Memory B cell (primary cell): ENCODE results near the gene NRXN3.

ENCODE experiments used
- ATAC-seq: fragments of 150-1000 bp; cut with Tn5 transposase; 2 replicates; pipeline ENCODE4 v1.10.0; 2021; ENCODE audit warnings: low read depth, mild to moderate bottlenecking, moderate library complexity
- DNase-seq, 2 donors: peaks; one replicate each; pipeline ENCODE4 v3.0.0; 2022; ENCODE audit warnings: low spot score in 2 of 2
- H3K27ac Mint-ChIP-seq: one replicate; pipeline ENCODE4 v1.8.0; 2022; ENCODE audit warnings: mild to moderate bottlenecking, moderate library complexity, mixed read lengths
- H3K27me3 Mint-ChIP-seq: one replicate; pipeline ENCODE4 v1.8.0; 2022; ENCODE audit warnings: mixed read lengths
- H3K36me3 Mint-ChIP-seq: one replicate; pipeline ENCODE4 v1.8.0; 2022; ENCODE audit warnings: mild to moderate bottlenecking, mixed read lengths
- H3K4me1 Mint-ChIP-seq: one replicate; pipeline ENCODE4 v1.8.0; 2022; ENCODE audit warnings: mixed read lengths
- H3K4me3 Mint-ChIP-seq: one replicate; pipeline ENCODE4 v1.8.0; 2022; ENCODE audit warnings: mild to moderate bottlenecking, moderate library complexity, mixed read lengths
- H3K9me3 Mint-ChIP-seq: one replicate; pipeline ENCODE4 v1.8.0; 2022; ENCODE audit warnings: mixed read lengths

The NRXN3 gene

GRCh38 chr14:78302841-78303240 lies 132.7 kb downstream of the NRXN3 start:
- peaks cover 4% of the 10 kb centered on the region for H3K9me3 Mint-ChIP-seq
- H3K4me1 Mint-ChIP-seq: no peaks in the 10 kb centered on the region
- DNase-seq (no peak), ATAC-seq (no peak)
- H3K27ac Mint-ChIP-seq: no peak overlapping the region
- no peak overlapping the region for H3K4me3 Mint-ChIP-seq
- H3K27me3 Mint-ChIP-seq: peaks cover 7% of the 10 kb centered on the region
- H3K36me3 Mint-ChIP-seq: no peaks in the 10 kb centered on the region

- no peak overlapping the region for H3K4me3 Mint-ChIP-seq
- ATAC-seq: no peak
- no peaks in the 10 kb centered on the region for H3K36me3 Mint-ChIP-seq
Measured at GRCh38 chr14:78307671-78308070, 137.5 kb downstream of the NRXN3 start.

GRCh38 chr14:78308079-78308478 lies 137.9 kb downstream of the NRXN3 start:
- Mint-ChIP-seq H3K27me3 (peaks cover 4% of the 10 kb centered on the region), H3K4me1 (no peaks in the 10 kb centered on the region), H3K36me3 (no peaks in the 10 kb centered on the region), H3K9me3 (no peaks in the 10 kb centered on the region), H3K27ac (no peak overlapping the region), H3K4me3 (no peak overlapping the region)
- no peak for DNase-seq
- no peak for ATAC-seq

More at GRCh38 chr14:78307671-78308070, 137.5 kb downstream of the NRXN3 start:
- peaks cover 4% of the 10 kb centered on the region for H3K9me3 Mint-ChIP-seq
- H3K27me3 Mint-ChIP-seq: peaks cover 4% of the 10 kb centered on the region
- H3K27ac Mint-ChIP-seq: no peak overlapping the region
- DNase-seq: no peak
- no peaks in the 10 kb centered on the region for H3K4me1 Mint-ChIP-seq

- Mint-ChIP-seq H3K36me3 (no peaks in the 10 kb centered on the region), H3K9me3 (no peaks in the 10 kb centered on the region), H3K27me3 (no peaks in the 10 kb centered on the region), H3K4me1 (no peaks in the 10 kb centered on the region), H3K4me3 (no peak overlapping the region), H3K27ac (no peak overlapping the region)
- ATAC-seq (no peak), DNase-seq (no peak)
Measured at GRCh38 chr14:78310272-78310671, 140.1 kb downstream of the NRXN3 start.

- Mint-ChIP-seq H3K27ac (no peak overlapping the region), H3K4me3 (no peak overlapping the region), H3K9me3 (peaks cover 2% of the 10 kb centered on the region), H3K36me3 (no peaks in the 10 kb centered on the region), H3K27me3 (no peaks in the 10 kb centered on the region), H3K4me1 (no peaks in the 10 kb centered on the region)
- DNase-seq: no peak
- no peak for ATAC-seq
Measured at GRCh38 chr14:78313499-78313898, 143.3 kb downstream of the NRXN3 start.

GRCh38 chr14:78314484-78314883 lies 144.3 kb downstream of the NRXN3 start:
- H3K27me3 Mint-ChIP-seq: no peaks in the 10 kb centered on the region
- DNase-seq: no peak
- ATAC-seq: no peak
- no peak overlapping the region for H3K4me3 Mint-ChIP-seq
- H3K27ac Mint-ChIP-seq: no peak overlapping the region
- H3K9me3 Mint-ChIP-seq: peaks cover 2% of the 10 kb centered on the region
- no peaks in the 10 kb centered on the region for H3K4me1 Mint-ChIP-seq
- H3K36me3 Mint-ChIP-seq: no peaks in the 10 kb centered on the region

- Mint-ChIP-seq H3K27ac (no peak overlapping the region), H3K4me1 (no peaks in the 10 kb centered on the region), H3K36me3 (no peaks in the 10 kb centered on the region), H3K4me3 (no peak overlapping the region), H3K27me3 (no peaks in the 10 kb centered on the region), H3K9me3 (peaks cover 2% of the 10 kb centered on the region)
- ATAC-seq (no peak), DNase-seq (no peak)
Measured at GRCh38 chr14:78316052-78316451, 145.9 kb downstream of the NRXN3 start.

- DNase-seq (no peak), ATAC-seq (no peak)
- Mint-ChIP-seq H3K4me1 (no peaks in the 10 kb centered on the region), H3K36me3 (no peaks in the 10 kb centered on the region), H3K4me3 (no peak overlapping the region), H3K9me3 (peaks cover 2% of the 10 kb centered on the region), H3K27me3 (no peaks in the 10 kb centered on the region), H3K27ac (no peak overlapping the region)
Measured at GRCh38 chr14:78316786-78317185, 146.6 kb downstream of the NRXN3 start.

- H3K4me1 Mint-ChIP-seq: no peaks in the 10 kb centered on the region
- no peak overlapping the region for H3K27ac Mint-ChIP-seq
- peaks cover 2% of the 10 kb centered on the region for H3K9me3 Mint-ChIP-seq
- no peak for DNase-seq
- peaks cover 7% of the 10 kb centered on the region for H3K27me3 Mint-ChIP-seq
- H3K36me3 Mint-ChIP-seq: no peaks in the 10 kb centered on the region
- ATAC-seq: no peak
- no peak overlapping the region for H3K4me3 Mint-ChIP-seq
Measured at GRCh38 chr14:78319406-78319805, 149.2 kb downstream of the NRXN3 start.

- ATAC-seq: no peak
- H3K36me3 Mint-ChIP-seq: no peaks in the 10 kb centered on the region
- peaks cover 2% of the 10 kb centered on the region for H3K9me3 Mint-ChIP-seq
Measured at GRCh38 chr14:78319887-78320635, 149.9 kb downstream of the NRXN3 start.

GRCh38 chr14:78324353-78324752 lies 154.2 kb downstream of the NRXN3 start:
- H3K27ac Mint-ChIP-seq: no peak overlapping the region
- H3K4me3 Mint-ChIP-seq: no peak overlapping the region
- H3K27me3 Mint-ChIP-seq: peaks cover 10% of the 10 kb centered on the region
- no peaks in the 10 kb centered on the region for H3K4me1 Mint-ChIP-seq
- DNase-seq (no peak), ATAC-seq (no peak)
- H3K36me3 Mint-ChIP-seq: no peaks in the 10 kb centered on the region
- H3K9me3 Mint-ChIP-seq: no peaks in the 10 kb centered on the region

More at GRCh38 chr14:78319887-78320635, 149.9 kb downstream of the NRXN3 start:
- H3K4me3 Mint-ChIP-seq: no peak overlapping the region
- no peaks in the 10 kb centered on the region for H3K4me1 Mint-ChIP-seq
- H3K27ac Mint-ChIP-seq: no peak overlapping the region
- DNase-seq: no peak
- H3K27me3 Mint-ChIP-seq: peaks cover 10% of the 10 kb centered on the region

- no peaks in the 10 kb centered on the region for H3K9me3 Mint-ChIP-seq
- ATAC-seq (no peak), DNase-seq (no peak)
- no peaks in the 10 kb centered on the region for H3K36me3 Mint-ChIP-seq
- H3K4me3 Mint-ChIP-seq: no peak overlapping the region
- H3K27ac Mint-ChIP-seq: no peak overlapping the region
- H3K4me1 Mint-ChIP-seq: no peaks in the 10 kb centered on the region
- peaks cover 10% of the 10 kb centered on the region for H3K27me3 Mint-ChIP-seq
Measured at GRCh38 chr14:78325911-78326310, 155.7 kb downstream of the NRXN3 start.

- H3K4me3 Mint-ChIP-seq: no peak overlapping the region
- H3K27me3 Mint-ChIP-seq: peaks cover 5% of the 10 kb centered on the region
- H3K9me3 Mint-ChIP-seq: no peaks in the 10 kb centered on the region
Measured at GRCh38 chr14:78327426-78328221, 157.5 kb downstream of the NRXN3 start.

GRCh38 chr14:78329371-78329770 lies 159.2 kb downstream of the NRXN3 start:
- DNase-seq (no peak), ATAC-seq (no peak)
- peaks cover 5% of the 10 kb centered on the region for H3K27me3 Mint-ChIP-seq
- no peak overlapping the region for H3K27ac Mint-ChIP-seq
- H3K4me3 Mint-ChIP-seq: no peak overlapping the region
- no peaks in the 10 kb centered on the region for H3K4me1 Mint-ChIP-seq
- H3K9me3 Mint-ChIP-seq: no peaks in the 10 kb centered on the region
- no peaks in the 10 kb centered on the region for H3K36me3 Mint-ChIP-seq

More at GRCh38 chr14:78327426-78328221, 157.5 kb downstream of the NRXN3 start:
- H3K27ac Mint-ChIP-seq: no peak overlapping the region
- H3K4me1 Mint-ChIP-seq: no peaks in the 10 kb centered on the region
- no peaks in the 10 kb centered on the region for H3K36me3 Mint-ChIP-seq
- no peak for DNase-seq
- no peak for ATAC-seq
